GM18870 (cell line): ENCODE results near the gene TAMM41.
"Not testable (repeated sequence)": the region's sequence is repeated elsewhere in the genome, so short reads cannot be mapped to it uniquely, and the experiment has no call there.

Experiments used
- ATAC-seq: cut with Tn5 transposase; IDR thresholded peaks from one replicate; pipeline ENCODE4 v1.9.1; 2021; ENCODE audit warnings: moderate library complexity; ENCODE audit not compliant: unreplicated experiment

TAMM41 gene

GRCh38 chr3:11770477-11771391, 76.0 kb downstream of the TAMM41 start:
- peak; percentile 98 for ATAC-seq

- peak; percentile 14 for ATAC-seq
Observed at GRCh38 chr3:11769704-11770476, 76.8 kb downstream of the TAMM41 start.

- no peak for ATAC-seq
Observed at GRCh38 chr3:11768604-11769003, 78.1 kb downstream of the TAMM41 start.

GRCh38 chr3:11764931-11765363, 81.7 kb downstream of the TAMM41 start:
- ATAC-seq: no peak

GRCh38 chr3:11759996-11760395, 86.7 kb downstream of the TAMM41 start:
- ATAC-seq: no peak

- ATAC-seq: no peak
Observed at GRCh38 chr3:11757929-11758328, 88.8 kb downstream of the TAMM41 start.

GRCh38 chr3:11757441-11757875, 89.2 kb downstream of the TAMM41 start:
- no peak for ATAC-seq

GRCh38 chr3:11755276-11755675, 91.4 kb downstream of the TAMM41 start:
- no peak for ATAC-seq

- ATAC-seq: not testable (repeated sequence)
Observed at GRCh38 chr3:11752254-11752653, 94.4 kb downstream of the TAMM41 start.

- not testable (repeated sequence) for ATAC-seq
Observed at GRCh38 chr3:11748306-11748705, 98.4 kb downstream of the TAMM41 start.
